ENCODE measurements around the gene LRRC53. TPM values are rescaled to one million over a fixed set of nuclear protein-coding genes. Genes with fewer than 3 reads are reported as not detected.

LRRC53 gene
- total RNA-seq, 1 donor from 2014 or later: not detected

GRCh38 chr1:74531796-74532195, 19.4 kb upstream of the LRRC53 start:
- H3K27me3 ChIP-seq: no peaks in the 10 kb centered on the region
- no peak for TF ChIP-seq POLR2AphosphoS5 (IDR thresholded peaks at IDR 0.05; ENCODE audit: insufficient read depth in 1 of 2, low read depth in 1 of 2)
- no peak for TF ChIP-seq POLR2A (IDR thresholded peaks at IDR 0.05)
- intact Hi-C loops (cut with DNase I): no loop called here

GRCh38 chr1:74530892-74531291, 18.5 kb upstream of the LRRC53 start:
- no peaks in the 10 kb centered on the region for H3K36me3 ChIP-seq
- H3K4me1 ChIP-seq: no peaks in the 10 kb centered on the region
- H3K4me3 ChIP-seq: no peak overlapping the region
- DNase-seq (ENCODE audit: extremely low spot score in 2 of 2): no peak
- no peak overlapping the region for H3K27ac ChIP-seq
- H3K9me3 ChIP-seq: no peaks in the 10 kb centered on the region
- no peak for TF ChIP-seq POLR2A (IDR thresholded peaks at IDR 0.05)
- no peak for TF ChIP-seq POLR2AphosphoS5 (IDR thresholded peaks at IDR 0.05; ENCODE audit: insufficient read depth in 1 of 2, low read depth in 1 of 2)
- TF ChIP-seq CTCF (IDR thresholded peaks at IDR 0.05): no peak
- H3K27me3 ChIP-seq: no peaks in the 10 kb centered on the region
- intact Hi-C loops (cut with DNase I): no loop called here

More at GRCh38 chr1:74531796-74532195, 19.4 kb upstream of the LRRC53 start:
- Histone ChIP-seq H3K27ac (no peak overlapping the region), H3K36me3 (no peaks in the 10 kb centered on the region), H3K4me1 (no peaks in the 10 kb centered on the region), H3K4me3 (no peak overlapping the region), H3K9me3 (no peaks in the 10 kb centered on the region)
- DNase-seq (ENCODE audit: extremely low spot score in 2 of 2): no peak

- Histone ChIP-seq H3K9me3 (no peaks in the 10 kb centered on the region), H3K4me3 (no peak overlapping the region), H3K27me3 (no peaks in the 10 kb centered on the region), H3K27ac (no peak overlapping the region), H3K36me3 (no peaks in the 10 kb centered on the region), H3K4me1 (no peaks in the 10 kb centered on the region)
- DNase-seq (ENCODE audit: extremely low spot score in 2 of 2): no peak
- TF ChIP-seq CTCF (IDR thresholded peaks at IDR 0.05): no peak
- no peak for TF ChIP-seq POLR2A (IDR thresholded peaks at IDR 0.05)
- TF ChIP-seq POLR2AphosphoS5 (IDR thresholded peaks at IDR 0.05; ENCODE audit: insufficient read depth in 1 of 2, low read depth in 1 of 2): no peak
- intact Hi-C loops (cut with DNase I): no loop called here
Observed at GRCh38 chr1:74528123-74528522, 15.7 kb upstream of the LRRC53 start.

- intact Hi-C loops (cut with DNase I): no loop called here
- Histone ChIP-seq H3K27me3 (no peaks in the 10 kb centered on the region), H3K9me3 (no peaks in the 10 kb centered on the region), H3K4me3 (no peak overlapping the region), H3K27ac (no peak overlapping the region), H3K4me1 (no peaks in the 10 kb centered on the region), H3K36me3 (no peaks in the 10 kb centered on the region)
- no peak for TF ChIP-seq CTCF (IDR thresholded peaks at IDR 0.05)
- TF ChIP-seq POLR2A (IDR thresholded peaks at IDR 0.05): no peak
- TF ChIP-seq POLR2AphosphoS5 (IDR thresholded peaks at IDR 0.05; ENCODE audit: insufficient read depth in 1 of 2, low read depth in 1 of 2): no peak
- no peak for DNase-seq (ENCODE audit: extremely low spot score in 2 of 2)
Observed at GRCh38 chr1:74526708-74527107, 14.3 kb upstream of the LRRC53 start.

- H3K27me3 ChIP-seq: no peaks in the 10 kb centered on the region
Observed at GRCh38 chr1:74523873-74524480, 11.6 kb upstream of the LRRC53 start.

More at GRCh38 chr1:74523873-74524480, 11.6 kb upstream of the LRRC53 start:
- Histone ChIP-seq H3K36me3 (no peaks in the 10 kb centered on the region), H3K4me1 (no peaks in the 10 kb centered on the region), H3K27ac (no peak overlapping the region), H3K4me3 (no peak overlapping the region), H3K9me3 (no peaks in the 10 kb centered on the region)
- TF ChIP-seq CTCF (IDR thresholded peaks at IDR 0.05) (no peak), POLR2AphosphoS5 (IDR thresholded peaks at IDR 0.05; ENCODE audit: insufficient read depth in 1 of 2, low read depth in 1 of 2) (no peak), POLR2A (IDR thresholded peaks at IDR 0.05) (no peak)
- intact Hi-C loops (cut with DNase I): no loop called here
- DNase-seq (ENCODE audit: extremely low spot score in 2 of 2): no peak
